NCI-H2227 (cell line): Measurements from ENCODE around the gene MYL9.
"Not testable (repeated sequence)": the region's sequence is repeated elsewhere in the genome, so short reads cannot be mapped to it uniquely, and the experiment has no call there.

Source experiments
- DNase-seq: peaks from one replicate; lab custom pipeline; 2025; ENCODE audit not compliant: unreplicated experiment; lab: John Stamatoyannopoulos, UW

MYL9 gene

DNA sequence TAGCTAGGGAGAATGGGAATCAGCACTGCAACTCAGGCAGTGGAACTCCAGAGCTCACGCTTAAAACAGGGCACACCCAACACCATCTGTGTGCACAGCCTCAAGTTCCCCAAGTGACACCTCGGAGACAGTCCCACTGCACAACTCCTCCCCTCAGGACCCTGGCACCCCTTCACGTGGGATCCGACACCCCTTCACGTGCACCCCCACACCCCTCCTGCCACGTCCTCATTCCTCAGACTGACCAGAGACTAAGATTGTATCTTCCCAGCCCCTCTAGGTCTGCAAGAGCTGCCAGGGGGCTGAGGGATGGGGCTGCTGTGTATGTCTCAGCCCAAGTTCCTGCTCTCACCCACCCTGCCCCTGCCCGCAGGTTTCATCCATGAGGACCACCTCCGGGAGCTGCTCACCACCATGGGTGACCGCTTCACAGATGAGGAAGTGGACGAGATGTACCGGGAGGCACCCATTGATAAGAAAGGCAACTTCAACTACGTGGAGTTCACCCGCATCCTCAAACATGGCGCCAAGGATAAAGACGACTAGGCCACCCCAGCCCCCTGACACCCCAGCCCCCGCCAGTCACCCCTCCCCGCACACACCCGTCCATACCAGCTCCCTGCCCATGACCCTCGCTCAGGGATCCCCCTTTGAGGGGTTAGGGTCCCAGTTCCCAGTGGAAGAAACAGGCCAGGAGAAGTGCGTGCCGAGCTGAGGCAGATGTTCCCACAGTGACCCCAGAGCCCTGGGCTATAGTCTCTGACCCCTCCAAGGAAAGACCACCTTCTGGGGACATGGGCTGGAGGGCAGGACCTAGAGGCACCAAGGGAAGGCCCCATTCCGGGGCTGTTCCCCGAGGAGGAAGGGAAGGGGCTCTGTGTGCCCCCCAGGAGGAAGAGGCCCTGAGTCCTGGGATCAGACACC lies 7.6 kb downstream of the MYL9 start:
- DNase-seq, result no peak

DNA sequence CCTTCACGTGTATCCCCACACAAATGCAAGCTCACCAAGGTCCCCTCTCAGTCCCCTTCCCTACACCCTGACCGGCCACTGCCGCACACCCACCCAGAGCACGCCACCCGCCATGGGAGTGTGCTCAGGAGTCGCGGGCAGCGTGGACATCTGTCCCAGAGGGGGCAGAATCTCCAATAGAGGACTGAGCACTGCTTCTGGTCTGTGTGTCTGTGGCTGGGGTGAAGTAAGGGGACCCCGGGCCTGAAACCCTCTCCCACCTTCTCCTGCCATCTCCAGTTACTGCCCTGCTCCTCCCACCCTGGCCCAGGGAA lies 8.3 kb downstream of the MYL9 start:
- DNase-seq, result no peak

DNA sequence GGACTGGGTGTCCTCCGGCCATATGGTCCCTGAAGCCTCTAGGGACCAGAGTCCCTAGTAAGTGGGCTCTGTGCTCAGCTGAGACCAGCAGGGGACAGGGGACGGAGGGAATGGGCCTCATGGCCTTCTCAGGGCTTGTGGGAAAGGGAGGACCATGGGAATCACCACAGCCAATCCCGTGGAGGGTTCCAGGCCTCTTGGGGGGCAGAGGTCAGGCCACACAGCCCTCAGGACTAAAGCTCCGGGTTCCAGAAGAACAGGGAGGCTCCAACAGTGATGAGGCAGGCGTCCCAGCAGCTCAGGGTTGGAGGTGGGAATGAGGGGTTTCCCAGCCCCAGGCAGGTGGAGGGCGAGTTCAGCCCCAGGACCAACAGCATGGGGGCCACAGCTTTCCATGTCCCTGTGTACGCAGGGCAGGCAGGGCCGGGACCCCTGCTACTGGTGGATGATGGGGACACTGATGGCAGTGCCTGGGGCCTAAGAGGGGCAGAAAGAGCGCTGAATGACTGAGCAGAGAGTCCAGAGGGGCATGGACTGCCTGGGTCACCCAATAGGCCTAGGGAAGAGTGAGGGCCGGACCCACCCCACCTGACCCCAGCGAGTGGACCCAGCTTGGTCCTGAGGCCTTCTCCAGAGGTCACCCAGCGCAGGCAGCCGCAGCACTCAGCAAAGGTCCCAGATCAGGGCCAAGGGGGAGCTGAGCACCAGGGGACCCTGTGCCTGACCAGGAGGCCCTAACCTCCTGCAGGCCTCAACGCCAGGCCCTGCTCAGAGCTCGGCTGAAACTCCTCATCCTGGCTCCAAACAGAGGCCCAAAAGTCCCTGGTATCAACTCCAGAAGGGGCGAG lies 8.8 kb downstream of the MYL9 start:
- no peak for DNase-seq

DNA sequence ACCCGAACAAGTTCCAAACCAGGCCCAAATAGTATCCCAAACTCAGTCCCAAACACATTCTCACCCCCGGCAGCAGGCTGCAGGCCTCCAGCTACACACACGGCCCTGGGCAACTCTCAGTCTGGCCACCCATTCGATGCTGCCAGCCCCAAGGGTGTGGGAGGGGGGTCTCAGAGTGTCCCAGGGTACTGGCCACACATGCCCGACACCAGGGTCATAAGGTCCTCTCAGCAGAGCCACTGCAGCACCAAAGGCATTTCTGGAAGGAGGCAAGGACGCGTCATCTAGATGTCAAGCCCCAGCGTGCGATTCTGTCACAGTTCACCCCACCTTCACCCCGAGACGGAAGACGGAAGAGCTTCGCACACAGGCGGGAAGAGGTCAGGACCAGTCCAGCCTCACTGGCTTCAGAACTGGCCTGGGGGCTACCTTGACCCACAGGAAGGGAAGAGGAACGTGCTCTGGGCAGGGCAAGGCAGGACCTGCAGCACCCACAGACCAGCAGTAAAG lies 9.5 kb downstream of the MYL9 start:
- no peak for DNase-seq

DNA sequence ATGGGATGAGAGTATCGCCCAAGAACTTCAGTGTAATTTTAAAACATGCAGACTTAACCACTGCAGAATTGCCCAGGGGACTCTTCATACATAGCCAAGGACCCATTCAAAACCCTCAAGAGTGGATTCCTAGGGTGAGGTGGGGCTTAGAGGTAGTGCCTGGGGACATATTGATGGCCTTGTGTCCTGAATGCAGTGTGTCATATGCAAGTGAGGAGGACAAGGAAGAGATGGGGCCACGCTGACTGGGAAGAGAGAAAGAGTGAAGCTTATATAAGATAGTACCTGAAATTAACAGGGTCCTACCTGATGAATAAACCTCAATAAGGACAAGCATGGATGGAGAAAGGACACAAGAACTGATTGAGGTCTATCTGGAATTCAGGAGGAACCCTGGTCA lies 13.9 kb downstream of the MYL9 start:
- no peak for DNase-seq

DNA sequence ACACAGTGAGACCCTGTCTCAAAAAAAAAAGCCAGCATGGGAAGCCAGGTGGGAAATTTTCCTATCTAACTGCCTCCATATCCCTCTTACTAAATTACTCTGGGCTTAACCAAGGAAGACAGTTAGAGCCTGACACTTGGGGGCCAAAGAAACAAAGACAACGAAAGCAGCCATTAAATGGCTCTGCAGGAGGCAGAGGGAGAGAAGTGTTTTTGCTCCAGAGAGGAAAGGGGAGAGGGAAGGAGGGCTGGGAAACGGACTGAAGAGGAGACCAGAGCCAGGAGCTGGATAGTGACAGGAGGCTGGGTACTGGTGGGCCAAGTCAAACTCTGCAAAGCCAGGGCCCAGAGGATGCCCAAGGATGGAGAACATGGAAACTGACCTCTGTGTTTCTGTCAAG lies 21.4 kb downstream of the MYL9 start:
- DNase-seq, result peak; percentile 30

DNA sequence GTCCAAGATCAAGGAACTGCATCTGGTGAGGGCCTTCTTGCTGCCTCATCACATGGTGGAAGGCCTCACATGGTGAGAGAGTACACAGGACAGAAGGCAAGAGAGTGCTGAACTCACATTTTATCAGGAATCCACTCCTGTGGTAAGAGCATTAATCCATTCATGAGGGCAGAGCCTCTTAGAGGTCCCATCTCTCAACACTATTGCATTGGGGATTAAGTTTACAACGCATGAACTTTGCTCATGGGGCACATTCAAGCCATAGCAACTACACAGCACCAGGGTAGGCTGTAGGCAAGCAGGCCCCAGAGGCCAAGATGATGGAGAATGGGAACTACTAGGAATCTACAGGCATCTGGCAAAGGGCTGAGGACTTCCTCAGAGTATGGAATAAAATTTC lies 22.1 kb downstream of the MYL9 start:
- DNase-seq, result no peak

DNA sequence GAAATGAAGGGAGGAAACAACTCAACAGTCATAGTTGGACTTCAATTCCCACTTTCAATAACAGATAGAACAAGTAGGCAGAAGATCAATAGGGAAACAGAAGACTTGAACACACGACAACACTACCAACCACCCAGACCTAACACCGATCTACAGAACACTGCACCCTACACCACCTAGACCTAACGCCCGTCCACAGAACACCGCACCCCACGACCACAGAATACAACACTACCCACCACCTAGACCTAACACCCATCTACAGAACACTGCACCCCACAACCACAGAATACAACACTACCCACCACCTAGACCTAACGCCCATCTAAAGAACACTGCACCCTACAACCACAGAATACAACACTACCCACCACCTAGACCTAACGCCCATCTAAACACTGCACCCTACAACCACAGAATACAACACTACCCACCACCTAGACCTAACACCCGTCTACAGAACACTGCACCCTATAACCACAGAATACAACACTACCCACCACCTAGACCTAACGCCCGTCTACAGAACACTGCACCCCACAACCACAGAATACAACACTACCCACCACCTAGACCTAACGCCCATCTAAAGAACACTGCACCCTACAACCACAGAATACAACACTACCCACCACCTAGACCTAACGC lies 22.9 kb downstream of the MYL9 start:
- DNase-seq, result not testable (repeated sequence)

DNA sequence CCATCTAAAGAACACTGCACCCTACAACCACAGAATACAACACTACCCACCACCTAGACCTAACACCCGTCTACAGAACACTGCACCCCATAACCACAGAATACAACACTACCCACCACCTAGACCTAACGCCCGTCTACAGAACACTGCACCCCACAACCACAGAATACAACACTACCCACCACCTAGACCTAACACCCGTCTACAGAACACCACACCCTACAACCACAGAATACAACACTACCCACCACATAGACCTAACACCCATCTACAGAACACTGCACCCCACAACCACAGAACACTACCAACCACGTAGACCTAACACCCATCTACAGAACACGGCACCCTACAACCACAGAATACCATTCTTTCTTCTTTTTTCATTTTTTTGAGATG lies 23.4 kb downstream of the MYL9 start:
- not testable (repeated sequence) for DNase-seq

DNA sequence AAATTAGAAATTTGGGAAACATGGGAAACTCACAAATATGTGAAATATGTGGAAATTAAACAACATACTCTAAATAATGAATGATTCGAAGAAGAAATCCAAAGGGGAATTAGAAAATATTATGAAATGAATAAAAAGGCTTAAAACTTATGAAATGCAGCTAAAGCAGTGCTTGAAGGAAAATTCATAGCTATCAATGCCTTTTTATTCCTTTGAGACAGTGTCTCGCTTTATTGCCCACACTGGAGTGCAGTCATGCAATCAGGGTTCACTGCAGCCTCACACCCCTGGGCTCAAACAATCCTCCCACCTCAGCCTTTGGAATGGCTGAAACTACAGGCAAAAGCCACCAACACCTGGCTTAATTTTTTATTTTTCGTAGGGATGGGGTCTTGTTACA lies 24.2 kb downstream of the MYL9 start:
- no peak for DNase-seq

DNA sequence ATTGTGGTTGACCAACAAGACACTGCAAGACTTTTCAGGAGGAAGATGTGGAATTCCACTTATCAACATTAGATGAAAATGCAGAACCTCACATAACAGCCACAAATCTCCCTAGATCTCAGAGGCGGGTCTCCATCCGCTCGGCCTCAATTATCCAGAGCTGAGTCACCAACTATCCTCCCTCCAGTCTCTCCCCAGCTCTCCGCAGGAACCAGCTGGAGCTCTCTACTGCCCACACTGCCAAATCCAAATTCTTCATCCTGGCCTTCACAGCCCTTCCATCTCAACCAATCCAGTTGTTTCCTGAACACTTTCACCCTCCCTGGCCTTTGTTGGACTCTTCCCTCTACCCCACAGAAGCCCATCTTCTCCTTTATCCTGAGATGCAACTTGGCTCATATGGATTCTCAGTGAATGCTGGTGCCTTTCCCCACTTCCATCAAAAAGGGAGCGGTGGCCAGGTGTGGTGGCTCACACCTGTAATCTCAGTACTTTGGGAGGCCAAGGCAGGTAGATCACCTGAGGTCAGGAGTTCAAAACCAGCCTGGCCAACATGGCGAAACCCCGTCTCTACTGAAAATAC lies 28.6 kb downstream of the MYL9 start:
- DNase-seq, result no peak

DNA sequence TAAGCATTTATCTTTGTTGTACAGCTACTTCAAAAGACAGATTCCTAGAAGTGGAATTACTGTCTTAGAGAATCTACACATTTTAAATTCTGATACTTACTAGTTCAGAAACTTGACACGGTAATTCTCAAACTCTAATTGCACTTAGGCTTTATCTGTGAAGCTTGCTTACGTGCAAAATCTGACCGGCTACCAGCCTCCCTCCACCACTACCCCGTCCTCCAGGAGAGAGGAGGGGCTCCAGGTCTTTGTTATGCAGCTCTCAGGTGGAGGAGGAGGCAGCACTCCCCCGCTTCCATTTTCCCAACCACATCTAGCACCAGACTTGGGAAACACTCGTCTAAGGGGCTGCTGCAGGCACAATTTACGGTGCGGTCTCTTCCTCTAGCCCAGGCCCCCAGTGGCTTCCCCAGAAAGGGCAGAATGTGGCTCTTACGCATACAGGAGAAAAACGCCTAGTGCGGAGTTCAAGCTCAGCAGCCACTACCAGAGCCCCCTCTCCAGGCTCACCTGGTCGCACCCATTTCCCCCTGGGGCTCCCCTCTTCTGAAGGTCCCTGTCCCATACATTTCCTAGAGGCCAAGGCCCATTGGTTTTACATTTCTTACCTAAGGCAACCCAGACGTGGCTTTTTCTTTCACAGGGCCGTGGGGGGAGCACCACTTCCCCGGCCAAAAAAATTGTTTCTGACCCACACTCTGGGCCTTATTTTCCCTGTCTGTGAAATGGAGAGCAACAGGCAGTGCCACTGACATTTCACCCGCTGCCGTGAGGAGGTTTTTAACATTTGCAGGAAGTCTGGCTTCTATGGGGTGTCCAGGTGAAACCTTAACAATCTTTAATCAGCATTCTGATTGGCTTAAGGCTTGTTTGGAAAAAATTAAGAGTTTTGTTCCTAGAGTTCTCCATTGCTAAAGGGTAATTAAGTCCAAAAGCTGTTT lies 30.5 kb downstream of the MYL9 start:
- DNase-seq, result peak; percentile 54

DNA sequence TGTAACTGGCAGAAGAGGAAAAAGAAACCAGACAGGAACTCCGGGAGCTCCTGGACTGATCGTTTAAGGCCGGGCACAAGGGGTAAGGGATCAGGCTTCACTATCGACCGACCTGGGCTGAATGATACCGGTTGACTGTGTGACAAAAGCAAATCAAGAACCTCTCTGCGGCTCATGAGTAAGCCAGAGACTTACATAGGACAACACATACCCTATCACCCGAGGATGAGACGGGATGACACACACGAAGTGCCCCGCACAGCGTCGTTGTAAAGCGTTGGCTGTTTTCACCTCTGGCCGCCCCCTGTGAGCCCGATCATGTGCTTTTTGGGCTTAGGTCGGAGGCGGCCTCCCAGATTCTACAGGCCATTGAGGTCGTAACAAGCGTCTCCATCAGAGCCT lies 31.4 kb downstream of the MYL9 start:
- no peak for DNase-seq

DNA sequence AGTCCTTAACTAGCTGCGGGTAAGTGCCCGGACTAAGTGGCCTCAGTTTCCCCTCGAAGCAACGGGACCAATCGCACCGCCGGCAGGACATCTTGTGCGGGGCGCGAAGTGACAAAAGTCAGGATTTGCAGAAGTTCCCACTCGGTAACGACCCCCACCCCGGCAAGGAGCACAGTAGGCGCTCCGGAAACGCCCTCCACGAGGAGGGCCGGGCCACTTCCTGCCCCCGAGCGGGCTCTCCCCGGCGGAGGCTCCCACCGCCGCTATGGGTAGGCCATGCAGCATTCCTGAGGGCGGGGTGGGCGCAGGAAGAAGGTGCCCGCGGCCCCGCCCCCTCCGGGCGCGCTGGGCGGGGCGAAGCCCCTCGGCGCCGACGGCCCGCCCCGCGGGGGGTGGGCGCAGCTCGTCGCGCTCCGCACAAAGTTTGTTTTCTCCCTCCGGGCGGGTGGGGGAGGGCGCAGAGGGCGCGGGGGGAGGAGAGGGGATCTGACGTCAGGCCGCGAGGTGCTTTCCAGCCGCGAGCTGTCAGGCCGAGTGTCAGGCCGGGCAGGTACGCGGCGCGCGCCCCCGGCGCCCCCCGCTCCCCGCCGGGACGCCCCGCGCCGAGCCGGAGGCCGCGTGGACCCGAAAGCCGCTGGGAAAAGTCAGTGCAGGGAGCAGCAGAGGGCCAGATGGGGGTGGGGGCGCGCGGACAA lies 31.9 kb downstream of the MYL9 start, which contains the start of gene TGIF2:
Gene TGIF2 (plus strand): TSS at position 495 of the 695 bp plus-strand sequence. CDS start 5,178 bp downstream, outside the sequence.
- peak; percentile 70 for DNase-seq

DNA sequence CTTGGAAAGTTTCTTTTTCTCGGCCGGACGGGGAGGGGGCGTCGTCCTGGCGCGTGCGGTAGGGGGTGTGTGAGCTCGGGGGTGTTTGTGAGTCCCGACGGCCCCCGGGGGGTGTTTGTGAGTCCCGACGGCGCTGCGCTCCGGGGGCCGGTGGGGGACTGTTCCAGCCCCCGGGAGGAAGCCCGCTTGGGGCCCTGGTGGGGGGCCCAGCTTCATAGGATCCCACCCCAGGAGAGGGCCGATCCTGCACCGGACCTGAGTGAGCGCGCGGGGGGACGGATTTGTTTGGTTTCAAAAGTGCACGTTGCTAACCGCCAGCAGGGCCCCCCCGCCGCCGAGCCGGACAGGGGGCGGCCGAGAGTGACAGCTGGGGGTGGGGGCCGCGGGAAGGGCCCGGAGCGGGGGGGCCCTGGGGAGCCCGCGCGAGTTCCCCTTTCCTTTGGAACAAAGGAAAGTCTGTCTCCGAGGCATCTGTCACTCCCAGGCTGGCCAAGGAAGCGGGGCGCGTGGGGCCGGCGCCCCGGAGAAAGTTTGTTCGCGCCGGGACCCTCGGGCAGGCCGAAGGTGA lies 32.6 kb downstream of the MYL9 start:
- DNase-seq, result no peak

DNA sequence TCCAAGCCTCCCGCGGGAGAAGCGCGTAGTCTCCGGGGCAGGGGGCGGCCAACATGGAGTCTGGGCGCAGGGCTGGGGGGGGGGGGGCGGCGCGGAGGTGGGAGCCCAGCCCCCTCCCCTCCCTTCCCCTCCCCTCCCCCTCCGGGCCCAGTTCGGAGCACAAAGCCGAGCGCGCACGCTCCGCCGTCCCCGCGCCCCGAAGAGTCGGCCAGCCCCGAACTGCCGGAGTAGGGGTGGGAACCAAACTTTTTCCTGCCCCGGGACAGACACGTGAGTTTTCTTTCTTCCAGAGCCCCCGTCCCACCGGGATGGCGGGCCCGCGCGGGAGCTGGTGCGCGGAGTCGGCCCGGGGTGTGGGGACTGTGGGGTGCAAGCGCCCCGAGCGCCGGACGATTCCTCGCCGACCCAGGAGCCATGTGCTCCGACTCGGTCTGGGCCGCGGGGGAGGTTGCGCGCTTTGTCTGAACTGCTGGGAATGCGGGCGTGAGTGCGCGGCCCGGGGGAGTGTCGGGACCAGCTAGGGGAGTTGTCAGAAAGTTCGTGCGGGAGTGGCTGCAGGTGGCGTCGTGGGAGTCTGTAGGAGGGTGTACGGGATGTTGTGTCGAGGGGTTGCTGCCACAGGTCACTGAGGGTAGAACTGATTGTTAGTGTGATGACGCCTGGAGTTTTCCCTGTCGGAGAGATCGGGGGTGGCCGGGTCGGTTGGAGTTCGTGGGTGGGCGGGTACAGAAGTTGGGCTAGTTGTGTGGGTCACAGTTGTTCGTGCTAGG lies 33.2 kb downstream of the MYL9 start:
- DNase-seq, result peak; percentile 30

DNA sequence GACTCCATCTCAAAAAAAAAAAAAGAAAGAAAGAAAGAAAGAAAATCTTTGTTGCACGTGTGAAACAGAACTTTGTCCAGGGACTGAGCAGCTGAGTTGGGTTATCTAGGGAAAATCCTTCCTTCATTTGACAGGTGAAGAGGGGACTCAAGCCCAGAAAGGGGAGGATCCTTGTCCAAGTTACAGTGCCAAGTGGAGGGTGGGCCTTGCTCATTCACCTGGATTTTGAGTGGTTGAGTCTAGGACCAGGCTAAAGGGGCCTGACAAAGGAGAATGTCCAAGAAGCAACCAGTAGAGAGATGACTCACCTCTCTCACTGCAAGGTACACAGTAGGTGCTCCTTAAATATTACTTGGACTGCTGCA lies 34.7 kb downstream of the MYL9 start:
- DNase-seq, result no peak

DNA sequence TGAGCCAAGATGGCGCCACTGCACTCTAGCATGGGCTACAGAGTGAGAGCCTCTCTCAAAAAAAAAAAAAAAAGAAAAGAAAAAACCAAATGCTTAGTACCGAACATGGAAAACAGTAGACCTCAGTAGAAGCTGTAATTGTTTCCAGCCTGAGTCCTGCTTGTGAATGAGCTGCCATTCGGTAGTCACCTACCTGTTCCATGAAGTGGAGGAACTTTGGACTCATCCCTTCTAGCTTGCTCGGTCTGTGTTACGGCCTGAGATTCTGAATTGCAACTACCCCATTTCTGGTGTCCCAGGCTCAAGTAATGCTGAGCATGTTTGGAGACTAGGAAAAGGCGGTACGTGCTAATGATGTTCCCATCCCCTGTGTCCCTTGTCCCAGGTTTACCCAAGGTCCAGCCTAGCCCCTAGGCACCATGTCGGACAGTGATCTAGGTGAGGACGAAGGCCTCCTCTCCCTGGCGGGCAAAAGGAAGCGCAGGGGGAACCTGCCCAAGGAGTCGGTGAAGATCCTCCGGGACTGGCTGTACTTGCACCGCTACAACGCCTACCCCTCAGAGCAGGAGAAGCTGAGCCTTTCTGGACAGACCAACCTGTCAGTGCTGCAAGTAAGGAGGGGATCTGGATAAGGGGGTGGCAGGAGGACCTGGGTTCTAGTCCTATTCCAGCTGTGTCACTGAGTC lies 37.2 kb downstream of the MYL9 start:
- DNase-seq, result no peak
